HTERT RPE-1 (cell line): ENCODE measurements around the gene RRP15.

Source experiments
- in situ Hi-C: fragments of 300-500 bp; cut with MboI; formaldehyde crosslinking; loops from 4 replicates; pipeline ENCODE4 v1.14.3; 2020; ENCODE audit warnings: low sequenced_read_pairs

RRP15 gene

DNA sequence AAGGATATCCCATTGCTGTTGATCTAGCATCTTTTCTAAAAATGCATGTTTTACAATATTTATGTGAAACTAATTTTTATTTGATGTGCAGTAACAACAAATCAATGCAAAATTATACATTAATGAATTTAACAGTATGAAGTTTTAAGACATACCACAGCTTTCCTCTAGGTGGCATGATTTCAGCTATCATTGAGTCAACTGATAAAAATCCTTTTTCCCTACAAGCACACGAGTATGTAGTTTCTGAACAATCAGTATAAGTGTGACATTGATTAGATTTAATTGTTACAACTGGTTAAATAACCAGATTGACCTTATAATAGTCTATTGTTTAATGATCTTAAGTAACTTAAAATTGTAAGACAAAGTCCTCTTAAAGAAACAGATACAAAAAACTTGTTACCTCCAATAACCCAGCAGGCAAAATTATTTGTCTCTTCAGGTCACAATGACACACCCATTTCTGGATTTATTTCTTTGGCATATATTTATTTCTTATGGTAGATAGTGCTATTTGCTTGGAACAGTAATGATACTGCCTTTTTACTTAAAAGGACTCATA is 54.3 kb downstream of the RRP15 start:
- in situ Hi-C loops = no loop called here

DNA sequence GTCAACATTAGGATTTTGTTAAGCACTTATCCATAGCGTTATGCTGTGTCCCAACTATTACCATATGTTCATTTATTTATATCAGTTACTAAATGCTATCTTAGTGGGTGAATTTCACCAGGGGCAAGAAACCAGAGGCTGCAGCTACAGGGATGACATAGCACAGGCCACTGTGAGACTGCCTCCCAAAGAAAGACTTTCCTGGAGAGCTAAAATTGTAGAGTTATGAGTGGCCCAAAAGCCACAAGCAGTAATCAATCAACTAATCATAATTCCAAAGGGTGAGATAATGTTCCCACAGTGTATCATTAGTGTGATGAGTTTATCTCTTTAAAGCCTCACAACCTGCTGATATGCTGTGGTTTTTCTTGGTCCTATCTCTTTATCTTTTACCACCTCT is 56.2 kb downstream of the RRP15 start:
- in situ Hi-C loops = no loop called here

GRCh38 chr1:218342091-218342490 is 57.0 kb downstream of the RRP15 start:
- in situ Hi-C loops = no loop called here

DNA sequence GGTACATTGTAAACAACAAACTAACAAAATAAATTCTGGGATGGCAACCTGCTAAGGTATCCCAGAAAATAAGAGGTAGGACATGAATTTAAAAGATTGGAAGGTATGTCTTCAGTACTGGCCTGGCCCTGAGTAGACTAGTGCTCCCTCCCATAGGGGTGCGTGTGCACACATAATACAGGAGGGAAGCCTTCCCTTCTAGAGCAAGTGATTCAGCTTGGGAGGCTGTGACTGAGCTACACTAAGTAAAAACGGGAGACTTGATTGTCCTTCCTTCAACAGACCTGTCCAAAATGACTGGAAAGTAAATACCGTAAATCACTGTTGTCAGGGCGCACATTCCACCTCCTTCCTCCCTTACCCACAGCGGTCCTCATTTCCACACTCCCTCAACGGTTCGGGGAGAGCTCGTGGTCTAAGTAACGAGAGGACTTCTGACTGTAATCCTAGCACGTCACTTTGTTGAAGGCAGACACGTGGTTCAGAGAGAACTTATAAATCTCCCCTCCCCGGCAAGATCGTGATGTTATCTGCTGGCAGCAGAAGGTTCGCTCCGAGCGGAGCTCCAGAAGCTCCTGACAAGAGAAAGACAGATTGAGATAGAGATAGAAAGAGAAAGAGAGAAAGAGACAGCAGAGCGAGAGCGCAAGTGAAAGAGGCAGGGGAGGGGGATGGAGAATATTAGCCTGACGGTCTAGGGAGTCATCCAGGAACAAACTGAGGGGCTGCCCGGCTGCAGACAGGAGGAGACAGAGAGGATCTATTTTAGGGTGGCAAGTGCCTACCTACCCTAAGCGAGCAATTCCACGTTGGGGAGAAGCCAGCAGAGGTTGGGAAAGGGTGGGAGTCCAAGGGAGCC is 60.0 kb downstream of the RRP15 start, which contains the start of gene TGFB2:
TSS of gene TGFB2 (plus strand) at position 523 of the 859 bp plus-strand sequence. CDS start 1,366 bp downstream, outside the sequence.
- in situ Hi-C loops = no loop called here

DNA sequence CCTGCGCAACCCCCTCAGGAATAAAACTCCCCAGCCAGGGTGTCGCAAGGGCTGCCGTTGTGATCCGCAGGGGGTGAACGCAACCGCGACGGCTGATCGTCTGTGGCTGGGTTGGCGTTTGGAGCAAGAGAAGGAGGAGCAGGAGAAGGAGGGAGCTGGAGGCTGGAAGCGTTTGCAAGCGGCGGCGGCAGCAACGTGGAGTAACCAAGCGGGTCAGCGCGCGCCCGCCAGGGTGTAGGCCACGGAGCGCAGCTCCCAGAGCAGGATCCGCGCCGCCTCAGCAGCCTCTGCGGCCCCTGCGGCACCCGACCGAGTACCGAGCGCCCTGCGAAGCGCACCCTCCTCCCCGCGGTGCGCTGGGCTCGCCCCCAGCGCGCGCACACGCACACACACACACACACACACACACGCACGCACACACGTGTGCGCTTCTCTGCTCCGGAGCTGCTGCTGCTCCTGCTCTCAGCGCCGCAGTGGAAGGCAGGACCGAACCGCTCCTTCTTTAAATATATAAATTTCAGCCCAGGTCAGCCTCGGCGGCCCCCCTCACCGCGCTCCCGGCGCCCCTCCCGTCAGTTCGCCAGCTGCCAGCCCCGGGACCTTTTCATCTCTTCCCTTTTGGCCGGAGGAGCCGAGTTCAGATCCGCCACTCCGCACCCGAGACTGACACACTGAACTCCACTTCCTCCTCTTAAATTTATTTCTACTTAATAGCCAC is 60.7 kb downstream of the RRP15 start:
- in situ Hi-C loops = no loop called here

DNA sequence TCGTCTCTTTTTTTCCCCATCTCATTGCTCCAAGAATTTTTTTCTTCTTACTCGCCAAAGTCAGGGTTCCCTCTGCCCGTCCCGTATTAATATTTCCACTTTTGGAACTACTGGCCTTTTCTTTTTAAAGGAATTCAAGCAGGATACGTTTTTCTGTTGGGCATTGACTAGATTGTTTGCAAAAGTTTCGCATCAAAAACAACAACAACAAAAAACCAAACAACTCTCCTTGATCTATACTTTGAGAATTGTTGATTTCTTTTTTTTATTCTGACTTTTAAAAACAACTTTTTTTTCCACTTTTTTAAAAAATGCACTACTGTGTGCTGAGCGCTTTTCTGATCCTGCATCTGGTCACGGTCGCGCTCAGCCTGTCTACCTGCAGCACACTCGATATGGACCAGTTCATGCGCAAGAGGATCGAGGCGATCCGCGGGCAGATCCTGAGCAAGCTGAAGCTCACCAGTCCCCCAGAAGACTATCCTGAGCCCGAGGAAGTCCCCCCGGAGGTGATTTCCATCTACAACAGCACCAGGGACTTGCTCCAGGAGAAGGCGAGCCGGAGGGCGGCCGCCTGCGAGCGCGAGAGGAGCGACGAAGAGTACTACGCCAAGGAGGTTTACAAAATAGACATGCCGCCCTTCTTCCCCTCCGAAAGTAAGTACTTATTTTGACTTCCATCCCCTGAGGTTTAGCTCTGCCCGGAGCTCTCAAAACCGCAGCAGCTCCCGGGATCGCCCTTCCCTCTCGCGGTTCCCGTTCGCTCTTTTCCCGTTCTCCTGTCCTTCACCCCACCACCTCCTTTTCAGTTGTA is 61.5 kb downstream of the RRP15 start:
- in situ Hi-C loops = no loop called here

GRCh38 chr1:218347336-218347722 is 62.2 kb downstream of the RRP15 start:
- in situ Hi-C loops = no loop called here

DNA sequence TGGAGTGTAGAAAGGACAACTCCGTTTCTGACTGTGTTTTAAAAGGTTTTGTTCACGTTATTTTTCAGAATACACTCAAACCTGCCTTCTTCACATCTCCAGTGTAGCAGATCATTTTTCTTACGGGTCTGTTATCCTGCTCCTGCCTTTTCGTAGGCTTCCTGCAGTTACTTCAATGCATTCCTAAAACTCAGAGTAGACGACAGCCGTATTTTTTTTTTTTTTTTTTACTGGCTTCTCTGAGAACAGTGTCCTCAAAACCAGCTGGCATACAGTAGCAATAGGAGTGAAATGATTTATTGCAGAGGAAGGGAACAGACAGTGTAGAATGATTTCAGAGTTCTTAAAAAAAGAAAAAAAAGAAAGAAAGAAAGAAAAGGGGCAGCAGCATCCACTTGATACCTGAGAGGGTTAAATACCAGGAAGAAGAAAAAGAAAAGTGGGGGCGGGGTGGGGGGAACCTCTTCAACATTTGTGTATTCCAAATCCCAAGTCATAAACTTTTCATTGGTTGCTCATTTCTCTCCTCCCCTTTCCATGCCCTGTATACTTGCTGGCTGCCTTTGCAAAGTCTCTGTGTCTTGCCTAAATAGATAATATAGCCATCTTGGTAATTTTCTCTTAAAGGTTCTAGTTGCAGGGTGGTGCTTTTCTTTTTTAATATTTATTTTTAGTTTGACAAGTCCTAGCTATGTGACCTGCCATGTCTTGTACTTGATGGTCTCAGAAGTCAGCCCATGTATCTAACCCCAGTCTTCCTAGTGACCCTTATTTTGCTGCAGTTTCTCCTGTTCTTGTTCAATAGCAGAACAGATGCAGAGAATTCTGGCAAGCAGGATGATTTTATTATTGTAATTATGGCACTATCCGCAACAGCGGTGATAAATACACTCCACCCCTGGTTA is 62.9 kb downstream of the RRP15 start:
- in situ Hi-C loops = no loop called here

- in situ Hi-C loops = no loop called here
Measured at GRCh38 chr1:218348628-218349071, 63.6 kb downstream of the RRP15 start.

- in situ Hi-C loops = no loop called here
Measured at GRCh38 chr1:218349348-218350034, 64.4 kb downstream of the RRP15 start.

DNA sequence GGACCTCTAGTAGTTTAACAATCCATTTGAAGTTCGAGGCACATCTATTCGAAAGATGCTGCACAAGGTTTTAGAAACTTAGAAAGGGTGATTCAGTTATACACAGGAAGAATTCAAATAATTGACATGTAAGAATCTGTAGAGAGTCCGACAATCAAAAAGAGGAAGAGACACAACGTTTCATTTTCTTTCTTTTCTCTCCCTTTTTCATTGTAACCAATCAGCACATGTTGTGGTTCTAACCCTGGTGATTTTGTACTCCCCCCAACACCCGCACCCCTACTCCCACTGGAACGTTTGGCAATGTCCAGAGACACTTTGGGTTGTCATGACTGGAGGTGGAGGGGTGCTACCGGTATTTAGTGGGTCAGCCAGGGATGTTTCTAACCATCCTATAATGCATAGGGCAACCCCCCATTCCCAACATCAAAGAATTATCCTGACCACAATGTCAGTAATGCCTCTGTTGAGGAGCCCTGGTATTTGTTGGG is 65.0 kb downstream of the RRP15 start:
- in situ Hi-C loops = no loop called here

DNA sequence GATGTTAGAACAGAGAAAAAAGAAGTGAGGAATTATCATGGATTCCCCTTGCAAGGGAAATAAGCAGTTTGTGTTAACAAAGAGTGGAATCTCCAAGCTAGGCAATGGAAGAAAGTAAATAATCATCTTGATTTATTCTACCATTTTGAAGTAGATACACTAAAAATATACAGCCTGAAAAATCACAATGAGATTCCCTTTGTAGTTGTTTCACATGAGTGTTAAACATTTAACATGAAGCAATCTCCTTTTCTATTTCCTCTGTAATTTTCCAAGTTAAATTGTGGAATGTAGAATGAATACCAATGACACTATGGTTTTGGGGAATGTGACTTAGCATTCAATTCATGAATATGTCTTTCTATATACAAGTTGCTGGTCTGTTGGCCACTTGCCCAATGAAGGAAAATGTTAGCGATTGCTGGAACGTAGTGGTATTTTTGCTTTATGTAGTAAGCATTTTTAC is 65.7 kb downstream of the RRP15 start:
- in situ Hi-C loops = no loop called here

DNA sequence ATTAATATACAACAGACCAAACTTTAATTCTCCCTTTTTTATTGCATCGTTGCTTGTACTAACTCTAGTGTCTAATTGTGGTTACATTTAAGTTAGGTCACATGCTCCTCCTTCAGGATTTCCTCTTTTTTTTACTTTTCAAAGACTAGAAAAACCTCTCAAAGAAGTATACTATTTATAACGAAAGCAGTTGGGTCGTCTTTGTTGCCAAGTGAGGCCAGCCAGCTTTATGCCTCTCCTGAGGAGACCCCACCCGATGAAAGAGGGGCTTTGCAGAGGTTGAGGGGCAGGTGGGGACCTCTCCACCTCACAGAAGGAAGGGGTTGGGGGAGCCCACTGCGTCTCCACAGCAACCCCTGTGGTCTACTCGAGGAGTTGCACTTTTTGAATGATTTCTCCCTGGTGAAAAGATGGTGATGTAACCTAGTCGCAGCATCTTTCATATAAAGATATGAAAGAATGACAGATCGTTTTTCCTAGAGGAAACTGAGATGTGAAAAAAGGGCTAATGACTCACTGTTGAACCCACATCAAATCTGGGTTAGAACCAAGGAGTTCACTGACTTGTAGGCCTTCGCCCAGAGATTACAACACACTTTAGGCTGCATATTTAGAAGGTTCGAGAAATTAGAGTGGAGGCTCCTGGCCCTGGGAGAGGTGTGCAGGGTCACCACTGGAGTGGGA is 66.4 kb downstream of the RRP15 start:
- in situ Hi-C loops = no loop called here

GRCh38 chr1:218352075-218352438 is 67.0 kb downstream of the RRP15 start:
- in situ Hi-C loops = no loop called here

DNA sequence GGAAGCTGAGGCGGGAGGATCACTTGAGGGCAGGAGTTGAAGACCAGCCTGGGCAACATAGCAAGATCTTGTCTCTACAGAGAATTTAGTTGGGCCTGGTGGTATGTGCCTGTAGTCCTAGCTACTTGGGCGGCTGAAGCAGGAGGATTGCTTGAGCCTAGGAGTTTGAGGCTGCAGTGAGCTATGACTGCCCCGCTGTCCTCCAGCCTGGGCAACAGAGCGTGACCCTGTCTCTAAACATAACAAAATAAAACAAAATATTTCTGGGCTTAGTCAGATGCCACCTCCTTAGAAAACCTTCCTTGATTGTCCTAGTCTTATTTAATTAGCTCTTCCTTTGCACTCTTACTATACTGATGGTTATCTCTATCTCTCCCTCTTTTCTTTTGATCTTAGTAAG is 68.6 kb downstream of the RRP15 start:
- in situ Hi-C loops = no loop called here

GRCh38 chr1:218355278-218355677 is 70.2 kb downstream of the RRP15 start:
- in situ Hi-C loops = no loop called here

GRCh38 chr1:218357211-218357892 is 72.3 kb downstream of the RRP15 start:
- in situ Hi-C loops = no loop called here

DNA sequence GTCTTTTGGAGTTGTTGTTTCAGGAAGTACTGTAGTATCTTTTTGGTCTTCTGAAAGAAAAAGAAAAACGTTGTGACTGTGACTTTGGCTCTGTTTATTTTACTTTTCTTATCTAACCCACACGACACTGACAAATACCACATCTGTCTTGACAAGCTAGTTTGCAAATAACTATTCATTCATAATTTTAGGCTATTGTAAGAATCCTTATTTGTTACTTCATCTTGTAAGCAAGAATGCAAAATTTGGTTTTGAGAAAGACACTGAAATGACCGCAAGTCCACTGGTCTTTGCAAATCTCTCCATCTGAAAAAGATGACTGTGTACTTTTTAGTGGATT is 72.8 kb downstream of the RRP15 start:
- in situ Hi-C loops = no loop called here
